Measurements from ENCODE around the gene ACSM3.

Gene ACSM3

GRCh38 chr16:20806168-20807050, 42.6 kb downstream of the ACSM3 start, which contains the start of the genes ERI2 and REXO5:
TSS of gene ERI2 (minus strand) at chr16:20806472. CDS start at chr16:20806430, 42 bp downstream.
TSS of gene REXO5 (plus strand) at chr16:20806527. CDS start at chr16:20806954, 427 bp downstream.
- DNase-seq (ENCODE audit: low read depth) = peak; percentile 50

GRCh38 chr16:20807862-20808261, 44.0 kb downstream of the ACSM3 start:
- no peak for DNase-seq (ENCODE audit: low read depth)

GRCh38 chr16:20811889-20812439, 48.1 kb downstream of the ACSM3 start:
- no peak for DNase-seq (ENCODE audit: low read depth)

- DNase-seq (ENCODE audit: low read depth) = no peak
These were observed 48.7 kb downstream of the ACSM3 start for GRCh38 chr16:20812510-20812909.

- no peak for DNase-seq (ENCODE audit: low read depth)
These were observed 51.0 kb downstream of the ACSM3 start for GRCh38 chr16:20814784-20815183.

- DNase-seq (ENCODE audit: low read depth) = no peak
These were observed 55.2 kb downstream of the ACSM3 start for GRCh38 chr16:20818929-20819585.

- DNase-seq (ENCODE audit: low read depth) = no peak
These were observed 57.9 kb downstream of the ACSM3 start for GRCh38 chr16:20821682-20822081.

- DNase-seq (ENCODE audit: low read depth) = no peak
These were observed 58.9 kb downstream of the ACSM3 start for GRCh38 chr16:20822521-20823325.

- no peak for DNase-seq (ENCODE audit: low read depth)
These were observed 62.3 kb downstream of the ACSM3 start for GRCh38 chr16:20826039-20826566.

- no peak for DNase-seq (ENCODE audit: low read depth)
These were observed 65.7 kb downstream of the ACSM3 start for GRCh38 chr16:20829536-20829935.

- no peak for DNase-seq (ENCODE audit: low read depth)
These were observed 66.6 kb downstream of the ACSM3 start for GRCh38 chr16:20830372-20830771.

GRCh38 chr16:20833086-20833485, 69.3 kb downstream of the ACSM3 start:
- DNase-seq (ENCODE audit: low read depth) = no peak

GRCh38 chr16:20838240-20838639, 74.4 kb downstream of the ACSM3 start:
- no peak for DNase-seq (ENCODE audit: low read depth)

- no peak for DNase-seq (ENCODE audit: low read depth)
These were observed 75.7 kb downstream of the ACSM3 start for GRCh38 chr16:20839504-20839903.

GRCh38 chr16:20844054-20844453, 80.2 kb downstream of the ACSM3 start:
- no peak for DNase-seq (ENCODE audit: low read depth)

- no peak for DNase-seq (ENCODE audit: low read depth)
These were observed 80.8 kb downstream of the ACSM3 start for GRCh38 chr16:20844588-20844987.

GRCh38 chr16:20846030-20846429, 82.2 kb downstream of the ACSM3 start:
- no peak for DNase-seq (ENCODE audit: low read depth)

- no peak for DNase-seq (ENCODE audit: low read depth)
These were observed 82.7 kb downstream of the ACSM3 start for GRCh38 chr16:20846551-20846950.

Measured in stimulated activated CD4-positive, alpha-beta T cell treated with anti-CD3 and anti-CD28 coated beads, Interleukin-2, amount 100 ng/mL, for 4 hours (primary cell).